Measurements from ENCODE around the gene KCNB1.

Gene KCNB1

DNA sequence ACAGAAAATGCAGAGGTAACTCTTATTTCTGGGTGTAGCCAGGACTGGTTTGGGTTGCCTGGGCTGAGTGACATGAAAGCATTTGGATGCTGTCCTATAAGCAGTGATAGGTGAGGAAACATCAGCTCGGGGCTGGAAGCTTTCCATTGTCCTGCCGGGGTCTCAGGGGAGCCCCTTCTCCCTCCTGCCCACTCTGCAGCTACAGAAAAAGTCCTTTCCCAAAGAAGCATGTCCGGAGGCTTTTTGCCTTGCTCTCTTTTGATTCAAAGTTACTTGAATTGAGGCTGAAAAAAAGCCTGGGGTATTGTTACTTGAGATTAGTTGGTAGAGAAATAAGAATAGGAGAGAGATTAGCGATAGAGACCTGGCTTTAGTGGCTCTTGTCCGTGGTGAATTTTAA, 113.9 kb downstream of the KCNB1 start:
- Histone ChIP-seq H3K9me3 (ENCODE audit: insufficient read depth, low read depth, low read length) (no peaks in the 10 kb centered on the region), H3F3A (ENCODE audit: low read depth) (no peaks in the 10 kb centered on the region), H3K4me2 (ENCODE audit: low read depth, low read length, poor library complexity, severe bottlenecking) (no peak overlapping the region), H3K9ac (ENCODE audit: low read depth, low read length, poor library complexity, severe bottlenecking) (no peak overlapping the region), H3K4me1 (ENCODE audit: insufficient read depth, low read length, poor library complexity, severe bottlenecking) (no peaks in the 10 kb centered on the region), H3K36me3 (ENCODE audit: insufficient read depth, low read length) (no peaks in the 10 kb centered on the region), H2AFZ (ENCODE audit: low read length) (no peak overlapping the region), H4K20me1 (ENCODE audit: insufficient read depth, low read length, poor library complexity, severe bottlenecking) (no peaks in the 10 kb centered on the region), H3K4me3 (ENCODE audit: low read length, poor library complexity, severe bottlenecking) (no peak overlapping the region), H3K27me3 (ENCODE audit: insufficient read depth, low read length, poor library complexity, severe bottlenecking) (no peaks in the 10 kb centered on the region), H3K9me2 (replicated peaks; ENCODE audit: low read depth, low read length) (no peaks in the 10 kb centered on the region), H3K79me2 (ENCODE audit: insufficient read depth, low read length) (no peaks in the 10 kb centered on the region)
- TF ChIP-seq EZH2phosphoT487 (IDR thresholded peaks at IDR 0.05; ENCODE audit: borderline replicate concordance): no peak
- TF ChIP-seq, protein P1, sequence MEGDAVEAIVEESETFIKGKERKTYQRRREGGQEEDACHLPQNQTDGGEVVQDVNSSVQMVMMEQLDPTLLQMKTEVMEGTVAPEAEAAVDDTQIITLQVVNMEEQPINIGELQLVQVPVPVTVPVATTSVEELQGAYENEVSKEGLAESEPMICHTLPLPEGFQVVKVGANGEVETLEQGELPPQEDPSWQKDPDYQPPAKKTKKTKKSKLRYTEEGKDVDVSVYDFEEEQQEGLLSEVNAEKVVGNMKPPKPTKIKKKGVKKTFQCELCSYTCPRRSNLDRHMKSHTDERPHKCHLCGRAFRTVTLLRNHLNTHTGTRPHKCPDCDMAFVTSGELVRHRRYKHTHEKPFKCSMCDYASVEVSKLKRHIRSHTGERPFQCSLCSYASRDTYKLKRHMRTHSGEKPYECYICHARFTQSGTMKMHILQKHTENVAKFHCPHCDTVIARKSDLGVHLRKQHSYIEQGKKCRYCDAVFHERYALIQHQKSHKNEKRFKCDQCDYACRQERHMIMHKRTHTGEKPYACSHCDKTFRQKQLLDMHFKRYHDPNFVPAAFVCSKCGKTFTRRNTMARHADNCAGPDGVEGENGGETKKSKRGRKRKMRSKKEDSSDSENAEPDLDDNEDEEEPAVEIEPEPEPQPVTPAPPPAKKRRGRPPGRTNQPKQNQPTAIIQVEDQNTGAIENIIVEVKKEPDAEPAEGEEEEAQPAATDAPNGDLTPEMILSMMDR (conservative IDR thresholded peaks at IDR 0.05; ENCODE audit: low read length): no peak

DNA sequence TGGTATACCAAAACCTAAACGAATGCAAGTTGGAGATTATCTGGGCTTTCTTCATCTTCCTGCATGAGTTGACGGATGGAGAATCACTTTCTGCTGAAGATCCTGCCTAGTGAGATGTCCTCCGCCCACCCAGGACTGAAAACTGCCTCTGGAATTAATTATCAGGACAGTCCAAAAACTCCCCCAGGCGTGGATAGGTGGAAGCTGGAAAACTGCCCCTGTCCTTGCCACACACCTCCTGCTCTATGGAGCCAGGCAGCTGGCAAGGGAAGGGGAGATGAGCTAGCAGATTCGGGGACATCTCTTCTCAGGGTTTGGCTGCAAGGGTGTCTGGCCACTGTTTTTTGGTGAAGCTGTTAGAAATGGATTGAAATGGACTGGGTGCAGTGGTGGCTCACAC, 115.4 kb downstream of the KCNB1 start:
- no peaks in the 10 kb centered on the region for H3K9me2 ChIP-seq (replicated peaks; ENCODE audit: low read depth, low read length)
- H3K4me3 ChIP-seq (ENCODE audit: low read length, poor library complexity, severe bottlenecking): no peak overlapping the region
- H2AFZ ChIP-seq (ENCODE audit: low read length): no peak overlapping the region
- H3K79me2 ChIP-seq (ENCODE audit: insufficient read depth, low read length): no peaks in the 10 kb centered on the region
- TF ChIP-seq, protein P1 (conservative IDR thresholded peaks at IDR 0.05; ENCODE audit: low read length): no peak
- no peak for TF ChIP-seq EZH2phosphoT487 (IDR thresholded peaks at IDR 0.05; ENCODE audit: borderline replicate concordance)
- H3F3A ChIP-seq (ENCODE audit: low read depth): no peaks in the 10 kb centered on the region
- H3K27me3 ChIP-seq (ENCODE audit: insufficient read depth, low read length, poor library complexity, severe bottlenecking): no peaks in the 10 kb centered on the region
- H4K20me1 ChIP-seq (ENCODE audit: insufficient read depth, low read length, poor library complexity, severe bottlenecking): no peaks in the 10 kb centered on the region
- H3K9ac ChIP-seq (ENCODE audit: low read depth, low read length, poor library complexity, severe bottlenecking): no peak overlapping the region
- no peak overlapping the region for H3K4me2 ChIP-seq (ENCODE audit: low read depth, low read length, poor library complexity, severe bottlenecking)
- H3K9me3 ChIP-seq (ENCODE audit: insufficient read depth, low read depth, low read length): no peaks in the 10 kb centered on the region
- no peaks in the 10 kb centered on the region for H3K4me1 ChIP-seq (ENCODE audit: insufficient read depth, low read length, poor library complexity, severe bottlenecking)
- H3K36me3 ChIP-seq (ENCODE audit: insufficient read depth, low read length): no peaks in the 10 kb centered on the region

DNA sequence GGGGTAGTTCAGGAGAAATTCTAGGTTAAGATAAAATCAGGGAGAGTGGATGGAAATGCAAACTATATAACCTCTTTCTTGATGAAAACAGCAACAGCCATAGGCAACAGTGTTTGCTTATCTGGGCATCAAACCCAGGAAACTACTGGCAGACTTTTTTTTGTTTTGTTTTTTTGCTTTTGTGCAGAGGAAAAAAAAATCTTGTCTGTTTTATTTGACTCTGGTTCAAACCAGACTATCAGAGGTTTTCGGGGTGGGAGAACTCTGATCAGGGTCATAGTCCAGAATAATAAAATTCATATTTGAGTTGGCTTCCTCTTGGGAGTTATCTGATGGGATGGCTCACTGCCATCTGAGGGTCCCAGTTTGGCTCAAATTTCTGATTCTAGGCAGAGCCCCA, 115.8 kb downstream of the KCNB1 start:
- Histone ChIP-seq H3K4me1 (ENCODE audit: insufficient read depth, low read length, poor library complexity, severe bottlenecking) (no peaks in the 10 kb centered on the region), H3K4me3 (ENCODE audit: low read length, poor library complexity, severe bottlenecking) (no peak overlapping the region), H3K4me2 (ENCODE audit: low read depth, low read length, poor library complexity, severe bottlenecking) (no peak overlapping the region), H3K36me3 (ENCODE audit: insufficient read depth, low read length) (no peaks in the 10 kb centered on the region), H2AFZ (ENCODE audit: low read length) (no peak overlapping the region), H3K79me2 (ENCODE audit: insufficient read depth, low read length) (no peaks in the 10 kb centered on the region), H3K9ac (ENCODE audit: low read depth, low read length, poor library complexity, severe bottlenecking) (no peak overlapping the region), H3K9me3 (ENCODE audit: insufficient read depth, low read depth, low read length) (no peaks in the 10 kb centered on the region), H3K9me2 (replicated peaks; ENCODE audit: low read depth, low read length) (no peaks in the 10 kb centered on the region), H4K20me1 (ENCODE audit: insufficient read depth, low read length, poor library complexity, severe bottlenecking) (no peaks in the 10 kb centered on the region), H3K27me3 (ENCODE audit: insufficient read depth, low read length, poor library complexity, severe bottlenecking) (no peaks in the 10 kb centered on the region), H3F3A (ENCODE audit: low read depth) (no peaks in the 10 kb centered on the region)
- no peak for TF ChIP-seq EZH2phosphoT487 (IDR thresholded peaks at IDR 0.05; ENCODE audit: borderline replicate concordance)
- TF ChIP-seq, protein P1 (conservative IDR thresholded peaks at IDR 0.05; ENCODE audit: low read length): no peak

Measured in Loucy (cell line).